Measurements from ENCODE around the gene SLC6A9. TPM values are rescaled to one million over a fixed set of nuclear protein-coding genes. Genes with fewer than 3 reads are reported as not detected.

SLC6A9 gene
- total RNA-seq, 6 donors from 2014 or later: 5.6 to 23.1 (median 19.5) TPM

GRCh38 chr1:43998000-43998378 lies 33.3 kb downstream of the SLC6A9 start:
- no peaks in the 10 kb centered on the region for H3K27me3 ChIP-seq
- DNase-seq: peak in 1 of 2 donors; percentile 80
- TF ChIP-seq CTCF (IDR thresholded peaks at IDR 0.05): no peak
- TF ChIP-seq EP300 (IDR thresholded peaks at IDR 0.05): no peak
- TF ChIP-seq POLR2AphosphoS5 (IDR thresholded peaks at IDR 0.05): no peak
- no peak for TF ChIP-seq POLR2A (IDR thresholded peaks at IDR 0.05)
- no peak overlapping the region for H3K4me3 ChIP-seq
- no peaks in the 10 kb centered on the region for H3K4me1 ChIP-seq
- H3K36me3 ChIP-seq: peaks cover 0 to 30% (median 14%) of the 10 kb centered on the region in 4 donors
- no peaks in the 10 kb centered on the region for H3K9me3 ChIP-seq
- no peak overlapping the region for H3K27ac ChIP-seq
- ATAC-seq (ENCODE audit: low FRiP score in 2 of 2): no peak
- WGBS, 2 donors: 76 to 86% methylated on average over 9 to 11 of the region's 11 CpGs

GRCh38 chr1:43997295-43997999 lies 33.8 kb downstream of the SLC6A9 start:
- WGBS, 2 donors: 80 to 87% methylated on average over 14 to 22 of the region's 22 CpGs

GRCh38 chr1:43996733-43997115 lies 34.5 kb downstream of the SLC6A9 start:
- peaks cover 6 to 12% (median 8%) of the 10 kb centered on the region in 4 donors for H3K4me1 ChIP-seq
- no peak for TF ChIP-seq POLR2A (IDR thresholded peaks at IDR 0.05)
- no peaks in the 10 kb centered on the region for H3K9me3 ChIP-seq
- H3K36me3 ChIP-seq: peaks cover 0 to 22% (median 14%) of the 10 kb centered on the region in 4 donors
- no peak for ATAC-seq (ENCODE audit: low FRiP score in 2 of 2)
- DNase-seq: no peak
- WGBS, 2 donors: 59 to 81% methylated on average over 5 to 6 of the region's 6 CpGs
- no peak overlapping the region for H3K4me3 ChIP-seq
- H3K27ac ChIP-seq: no peak overlapping the region
- no peaks in the 10 kb centered on the region for H3K27me3 ChIP-seq

More at GRCh38 chr1:43997295-43997999, 33.8 kb downstream of the SLC6A9 start:
- H3K4me3 ChIP-seq: no peak overlapping the region
- DNase-seq: no peak
- H3K27ac ChIP-seq: no peak overlapping the region
- ATAC-seq (ENCODE audit: low FRiP score in 2 of 2): no peak
- peaks cover 0 to 4% (median 1%) of the 10 kb centered on the region in 4 donors for H3K4me1 ChIP-seq
- H3K36me3 ChIP-seq: peaks cover 0 to 28% (median 14%) of the 10 kb centered on the region in 4 donors
- H3K9me3 ChIP-seq: no peaks in the 10 kb centered on the region
- no peak for TF ChIP-seq EP300 (IDR thresholded peaks at IDR 0.05)
- TF ChIP-seq POLR2AphosphoS5 (IDR thresholded peaks at IDR 0.05): no peak
- no peak for TF ChIP-seq CTCF (IDR thresholded peaks at IDR 0.05)
- no peak for TF ChIP-seq POLR2A (IDR thresholded peaks at IDR 0.05)
- no peaks in the 10 kb centered on the region for H3K27me3 ChIP-seq

- 86 to 92% methylated on average over 11 to 21 of the region's 21 CpGs for WGBS, 2 donors
- no peak for TF ChIP-seq CTCF (IDR thresholded peaks at IDR 0.05)
- no peak for TF ChIP-seq POLR2A (IDR thresholded peaks at IDR 0.05)
- TF ChIP-seq EP300 (IDR thresholded peaks at IDR 0.05): no peak
- no peak for TF ChIP-seq POLR2AphosphoS5 (IDR thresholded peaks at IDR 0.05)
- ATAC-seq (ENCODE audit: low FRiP score in 2 of 2) (no peak), DNase-seq (peak in 1 of 2 donors; percentile 64)
- Histone ChIP-seq H3K27ac (no peak overlapping the region), H3K4me1 (peaks cover 8 to 12% (median 9%) of the 10 kb centered on the region in 4 donors), H3K9me3 (no peaks in the 10 kb centered on the region), H3K36me3 (peaks cover 0 to 18% (median 10%) of the 10 kb centered on the region in 4 donors), H3K27me3 (no peaks in the 10 kb centered on the region), H3K4me3 (no peak overlapping the region)
Observed at GRCh38 chr1:43995984-43996732, 35.1 kb downstream of the SLC6A9 start.

All from upper lobe of left lung (tissue), 6 donors.